ENCODE data around the gene MGAT5B. TPM values are rescaled to one million over a fixed set of nuclear protein-coding genes. Genes with fewer than 3 reads are reported as not detected.

The MGAT5B gene
- total and polyA plus RNA-seq, 10 of the 15 experiments (the other 5 are each of a cell fraction or from before 2014, with no cell fraction given) = 0.13 TPM; not detected in 9

DNA sequence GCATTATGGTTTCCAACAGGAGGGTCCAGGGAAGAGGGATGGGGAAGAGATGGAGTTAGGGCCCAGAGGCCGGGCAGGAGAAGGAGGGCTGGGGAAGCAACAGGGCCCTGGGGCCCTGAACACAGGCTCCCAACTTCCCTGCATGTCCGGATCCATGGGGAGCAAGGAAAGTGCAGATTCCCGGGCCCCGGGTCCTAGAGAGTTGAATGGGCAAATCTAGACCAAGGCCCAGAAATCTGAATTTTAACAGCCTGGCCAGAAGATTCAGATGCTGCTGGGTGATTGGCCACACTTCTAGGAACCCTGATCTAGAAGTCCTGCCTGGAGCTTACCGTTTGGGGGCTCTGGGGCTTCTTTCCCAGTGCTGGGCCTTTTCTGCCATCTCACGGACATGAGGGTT, 13.2 kb downstream of the MGAT5B start:
- no peak for TF ChIP-seq MXI1 (IDR thresholded peaks at IDR 0.05; ENCODE audit: low read depth, low read length)
- TF ChIP-seq CBX5 (IDR thresholded peaks at IDR 0.05; ENCODE audit: low read depth) = no peak
- TF ChIP-seq ASH2L (IDR thresholded peaks at IDR 0.05; ENCODE audit: borderline replicate concordance, low read depth) = no peak
- TF ChIP-seq FOXM1 (IDR thresholded peaks at IDR 0.05; ENCODE audit: low read depth, low read length) = no peak
- no peak for TF ChIP-seq BACH1 (IDR thresholded peaks at IDR 0.05; ENCODE audit: borderline replicate concordance)
- TF ChIP-seq STAT3 (IDR thresholded peaks at IDR 0.05; ENCODE audit: low read depth, low read length) = no peak
- no peak for TF ChIP-seq TARDBP (IDR thresholded peaks at IDR 0.05; ENCODE audit: borderline replicate concordance)
- no peak for TF ChIP-seq CBFB (IDR thresholded peaks at IDR 0.05; ENCODE audit: low read depth)
- no peak for TF ChIP-seq WRNIP1 (IDR thresholded peaks at IDR 0.05; ENCODE audit: borderline replicate concordance, low read depth, low read length)
- TF ChIP-seq BMI1 (IDR thresholded peaks at IDR 0.05; ENCODE audit: borderline replicate concordance) = no peak
- TF ChIP-seq ZBED1 (IDR thresholded peaks at IDR 0.05; ENCODE audit: borderline replicate concordance) = no peak
- no peak for TF ChIP-seq BCL11A (IDR thresholded peaks at IDR 0.05; ENCODE audit: low read depth, low read length)
- TF ChIP-seq, protein P1, sequence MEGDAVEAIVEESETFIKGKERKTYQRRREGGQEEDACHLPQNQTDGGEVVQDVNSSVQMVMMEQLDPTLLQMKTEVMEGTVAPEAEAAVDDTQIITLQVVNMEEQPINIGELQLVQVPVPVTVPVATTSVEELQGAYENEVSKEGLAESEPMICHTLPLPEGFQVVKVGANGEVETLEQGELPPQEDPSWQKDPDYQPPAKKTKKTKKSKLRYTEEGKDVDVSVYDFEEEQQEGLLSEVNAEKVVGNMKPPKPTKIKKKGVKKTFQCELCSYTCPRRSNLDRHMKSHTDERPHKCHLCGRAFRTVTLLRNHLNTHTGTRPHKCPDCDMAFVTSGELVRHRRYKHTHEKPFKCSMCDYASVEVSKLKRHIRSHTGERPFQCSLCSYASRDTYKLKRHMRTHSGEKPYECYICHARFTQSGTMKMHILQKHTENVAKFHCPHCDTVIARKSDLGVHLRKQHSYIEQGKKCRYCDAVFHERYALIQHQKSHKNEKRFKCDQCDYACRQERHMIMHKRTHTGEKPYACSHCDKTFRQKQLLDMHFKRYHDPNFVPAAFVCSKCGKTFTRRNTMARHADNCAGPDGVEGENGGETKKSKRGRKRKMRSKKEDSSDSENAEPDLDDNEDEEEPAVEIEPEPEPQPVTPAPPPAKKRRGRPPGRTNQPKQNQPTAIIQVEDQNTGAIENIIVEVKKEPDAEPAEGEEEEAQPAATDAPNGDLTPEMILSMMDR (IDR thresholded peaks at IDR 0.05 in 2 of 3, conservative IDR thresholded peaks at IDR 0.05 in 1 of 3; ENCODE audit: control insufficient read depth in 2 of 3, extremely low read depth in 1 of 3, insufficient read depth in 1 of 3, low read depth in 3 of 3, low read length in 3 of 3) = no peak
- TF ChIP-seq POLR2A (IDR thresholded peaks at IDR 0.05; ENCODE audit: low read depth, low read length) = no peak
- TF ChIP-seq TAF1 (IDR thresholded peaks at IDR 0.05; ENCODE audit: borderline replicate concordance, low read depth, low read length) = no peak
- TF ChIP-seq ZNF274 (IDR thresholded peaks at IDR 0.05; ENCODE audit: insufficient read depth, insufficient read length) = no peak
- no peak for TF ChIP-seq RB1 (IDR thresholded peaks at IDR 0.05; ENCODE audit: borderline replicate concordance)
- TF ChIP-seq SIN3A (IDR thresholded peaks at IDR 0.05; ENCODE audit: low read depth, low read length) = no peak
- no peak for TF ChIP-seq E2F8 (IDR thresholded peaks at IDR 0.05; ENCODE audit: low read depth, partially characterized antibody)
- TF ChIP-seq POLR2AphosphoS5 (IDR thresholded peaks at IDR 0.05; ENCODE audit: low read length) = no peak
- Histone ChIP-seq H3K4me2 (ENCODE audit: control insufficient read depth, insufficient read depth) (no peak overlapping the region), H3K9ac (ENCODE audit: control insufficient read depth, insufficient read depth, low read length) (no peak overlapping the region), H3K4me1 (ENCODE audit: control insufficient read depth, insufficient read depth, low read length) (no peaks in the 10 kb centered on the region), H4K20me1 (ENCODE audit: control insufficient read depth, insufficient read depth) (no peaks in the 10 kb centered on the region), H3K36me3 (ENCODE audit: control insufficient read depth in 2 of 2, insufficient read depth in 2 of 2, low read length in 1 of 2) (no peaks in the 10 kb centered on the region), H2AFZ (ENCODE audit: control insufficient read depth, low read depth, low read length) (no peak overlapping the region), H3K79me2 (ENCODE audit: control insufficient read depth, insufficient read depth, low read length) (no peaks in the 10 kb centered on the region), H3K27me3 (replicated peaks in 1 of 2; ENCODE audit: control insufficient read depth in 2 of 2, insufficient read depth in 2 of 2, low read length in 1 of 2) (peaks cover 2 to 4% of the 10 kb centered on the region in 2 experiments; a peak in 3 of 4 replicates), H3K9me3 (replicated peaks; ENCODE audit: control insufficient read depth, insufficient read depth, low read length) (no peaks in the 10 kb centered on the region), H3K4me3 (no peak overlapping the region), H3K27ac (ENCODE audit: control insufficient read depth, insufficient read depth) (no peak overlapping the region)
- no peak for DNase-seq (ENCODE audit: low read depth, low spot score)
- CTCF ChIA-PET = no interaction called here
- intact Hi-C loops (cut with micrococcal nuclease; ENCODE audit: unreplicated experiment) (no loop called here), in situ Hi-C loops (cut with MboI) (no loop called here)
- no peak for ATAC-seq
- BruUV-seq (replicated peaks) = no TSS peak
- POLR2A ChIA-PET = no interaction called here
- RAD21 ChIA-PET (ENCODE audit: unreplicated experiment) = no interaction called here
- FAIRE-seq = no peak
- SMC1A ChIA-PET (ENCODE audit: uncharacterized antibody, unreplicated experiment) = no interaction called here
- WGBS (ENCODE audit: insufficient coverage, insufficient replicate concordance, low lambda C conversion rate, missing lambda C conversion rate) = 24% methylated on average over 6 of the region's 6 CpGs
